GM19238 (cell line): ENCODE data around the gene FTCDNL1.

Source experiments
- DNase-seq: peaks from one replicate; pipeline ENCODE4 v3.0.0; 2011; ENCODE audit warnings: low spot score; ENCODE audit not compliant: insufficient read length

The FTCDNL1 gene

DNA sequence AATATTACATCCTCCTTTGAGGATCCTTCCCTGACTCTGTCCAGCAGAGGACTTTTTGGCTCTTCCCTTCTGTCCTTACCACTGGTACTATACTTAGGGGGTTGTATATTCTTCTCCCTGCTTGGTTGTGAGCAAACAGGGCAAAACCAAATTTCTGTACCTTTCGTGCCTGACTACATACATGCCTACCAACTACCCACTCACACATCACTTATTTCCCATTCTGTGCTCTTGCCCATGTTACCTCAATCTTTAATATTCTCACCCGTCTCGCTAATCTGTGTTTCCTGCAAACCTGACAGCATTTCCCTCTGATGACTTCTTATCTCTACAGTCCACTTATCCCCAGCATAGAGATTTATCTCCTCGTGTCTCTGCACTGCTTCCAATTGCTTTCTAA, 58.6 kb downstream of the FTCDNL1 start:
- DNase-seq, result no peak

DNA sequence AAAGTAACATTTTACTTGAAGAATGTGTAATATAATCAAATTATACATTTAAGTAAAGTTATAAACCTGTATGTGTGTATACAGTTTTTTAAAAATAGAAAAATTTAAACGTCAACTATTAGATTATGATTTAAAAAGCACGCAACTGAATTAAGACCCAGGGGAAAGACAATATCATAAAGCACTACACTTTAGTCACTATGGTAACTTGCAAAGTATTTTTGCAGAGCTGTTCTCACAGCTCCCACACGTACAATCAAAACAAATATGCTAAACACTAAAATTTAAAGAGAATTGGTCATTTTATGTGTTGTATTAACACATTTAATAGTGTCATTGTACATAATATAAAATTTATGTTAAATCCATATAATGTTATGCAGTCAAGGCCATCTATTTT, 59.7 kb downstream of the FTCDNL1 start:
- no peak for DNase-seq

DNA sequence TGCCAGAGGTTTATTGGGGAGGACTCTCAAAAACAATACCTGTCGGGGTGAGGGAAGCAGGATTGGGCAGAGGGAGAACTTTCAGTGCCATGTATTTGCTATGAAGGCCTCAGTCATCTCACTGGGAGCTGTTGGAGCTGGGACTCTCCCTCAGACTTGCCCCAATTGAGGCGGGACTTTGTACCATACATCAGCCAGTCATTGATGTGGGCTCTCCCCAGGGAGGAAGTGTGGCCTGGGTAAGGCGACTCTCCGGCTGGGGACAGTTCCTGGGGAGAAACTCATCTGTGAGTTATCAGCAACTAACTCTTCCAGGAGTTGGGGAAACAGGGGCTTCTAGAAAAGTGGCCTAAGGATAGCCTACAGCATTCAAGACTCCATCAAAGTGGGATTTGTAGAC, 66.5 kb downstream of the FTCDNL1 start:
- DNase-seq, result no peak

DNA sequence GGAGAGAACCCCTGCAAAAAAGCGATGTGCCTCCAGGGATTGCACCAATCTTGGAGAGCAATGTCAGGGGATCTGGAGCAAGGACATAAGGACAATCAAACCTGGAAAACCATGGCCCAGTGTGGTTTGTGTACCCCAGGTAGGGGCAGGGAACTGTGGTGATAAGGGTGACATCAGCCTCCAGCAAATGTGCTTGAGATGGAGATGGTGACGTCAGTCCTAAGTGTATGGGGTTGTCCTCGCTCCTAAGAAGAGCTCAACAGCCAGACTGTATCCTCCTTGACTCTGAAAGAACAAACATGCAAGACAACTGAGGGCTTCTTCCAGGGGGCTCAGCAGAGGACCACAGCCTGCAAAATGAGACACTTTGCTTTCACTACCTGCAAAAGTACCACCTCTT, 71.4 kb downstream of the FTCDNL1 start:
- DNase-seq, result no peak

DNA sequence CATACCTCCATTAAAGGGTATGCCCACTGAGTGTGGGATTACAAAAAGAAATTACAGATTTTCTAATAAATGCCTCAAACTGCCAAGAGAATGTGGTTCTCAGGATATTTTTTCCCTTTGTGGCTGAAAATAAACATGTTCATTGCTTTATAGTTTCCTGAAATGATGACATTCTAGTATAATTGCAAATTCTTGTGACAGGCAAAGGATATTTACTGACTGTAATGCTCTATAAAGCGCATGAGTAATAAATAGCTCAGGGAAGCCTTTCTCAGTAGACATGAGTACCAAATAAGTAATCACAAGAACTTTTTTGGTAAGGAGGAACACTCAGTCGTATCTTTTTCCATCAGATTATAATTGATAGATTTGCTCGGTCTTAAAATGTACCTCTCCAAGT, 72.3 kb downstream of the FTCDNL1 start:
- DNase-seq, result no peak

DNA sequence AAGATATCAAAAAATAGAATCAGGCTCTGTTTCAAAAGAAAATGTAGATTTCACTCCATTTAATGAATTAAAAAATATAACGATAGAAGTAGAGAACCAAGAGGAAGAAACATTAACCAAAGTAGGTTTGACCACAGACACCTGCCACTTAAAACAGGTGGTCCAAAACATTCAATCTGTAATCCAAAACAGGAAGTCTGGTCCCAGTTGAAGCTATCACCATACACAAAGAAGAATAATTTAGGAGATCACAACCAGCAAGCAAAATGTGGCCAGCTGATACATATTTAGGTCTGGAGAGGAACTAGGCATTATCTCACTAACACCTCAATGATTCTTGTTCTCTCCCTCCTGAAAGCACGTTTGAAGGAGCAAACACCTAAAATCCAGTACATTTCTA, 73.1 kb downstream of the FTCDNL1 start:
- DNase-seq, result no peak

DNA sequence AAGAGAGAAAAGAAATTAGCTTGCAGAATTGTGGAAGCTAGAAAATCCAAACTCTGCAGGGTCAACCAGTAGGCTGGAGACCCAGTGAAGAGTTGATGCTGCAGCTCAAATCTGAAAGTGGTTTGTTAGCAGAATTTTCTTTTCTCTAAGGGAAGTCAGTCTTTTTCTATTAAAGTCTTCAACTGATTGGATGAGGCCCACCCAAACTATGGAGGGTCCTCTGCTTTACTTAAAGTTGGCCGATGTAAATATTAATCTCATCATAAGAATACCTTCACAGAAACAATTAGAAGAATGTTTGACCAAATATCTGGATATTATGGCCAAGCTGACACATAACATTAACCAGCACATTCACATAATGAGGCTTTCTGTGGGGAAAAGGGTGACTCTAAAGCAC, 73.7 kb downstream of the FTCDNL1 start:
- no peak for DNase-seq

DNA sequence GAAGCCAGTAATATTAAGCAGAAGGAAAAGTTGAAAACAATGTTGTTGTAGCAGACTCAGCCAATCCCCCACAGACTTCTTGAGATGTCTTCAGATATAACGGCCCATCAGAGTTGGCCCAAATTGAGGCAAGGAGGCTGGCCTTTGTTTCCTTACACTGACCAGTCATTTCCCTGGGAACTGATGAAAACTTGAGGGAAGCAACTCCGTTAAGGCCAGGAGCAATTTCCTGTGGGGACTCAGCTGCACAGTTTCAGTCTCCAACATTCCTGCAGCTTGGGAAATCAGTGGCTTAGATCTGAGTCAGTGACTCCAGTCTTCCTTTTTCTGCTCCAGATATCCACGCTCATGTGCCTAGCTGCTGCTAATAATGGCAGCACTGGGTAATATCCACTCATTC, 75.7 kb downstream of the FTCDNL1 start:
- DNase-seq, result no peak

DNA sequence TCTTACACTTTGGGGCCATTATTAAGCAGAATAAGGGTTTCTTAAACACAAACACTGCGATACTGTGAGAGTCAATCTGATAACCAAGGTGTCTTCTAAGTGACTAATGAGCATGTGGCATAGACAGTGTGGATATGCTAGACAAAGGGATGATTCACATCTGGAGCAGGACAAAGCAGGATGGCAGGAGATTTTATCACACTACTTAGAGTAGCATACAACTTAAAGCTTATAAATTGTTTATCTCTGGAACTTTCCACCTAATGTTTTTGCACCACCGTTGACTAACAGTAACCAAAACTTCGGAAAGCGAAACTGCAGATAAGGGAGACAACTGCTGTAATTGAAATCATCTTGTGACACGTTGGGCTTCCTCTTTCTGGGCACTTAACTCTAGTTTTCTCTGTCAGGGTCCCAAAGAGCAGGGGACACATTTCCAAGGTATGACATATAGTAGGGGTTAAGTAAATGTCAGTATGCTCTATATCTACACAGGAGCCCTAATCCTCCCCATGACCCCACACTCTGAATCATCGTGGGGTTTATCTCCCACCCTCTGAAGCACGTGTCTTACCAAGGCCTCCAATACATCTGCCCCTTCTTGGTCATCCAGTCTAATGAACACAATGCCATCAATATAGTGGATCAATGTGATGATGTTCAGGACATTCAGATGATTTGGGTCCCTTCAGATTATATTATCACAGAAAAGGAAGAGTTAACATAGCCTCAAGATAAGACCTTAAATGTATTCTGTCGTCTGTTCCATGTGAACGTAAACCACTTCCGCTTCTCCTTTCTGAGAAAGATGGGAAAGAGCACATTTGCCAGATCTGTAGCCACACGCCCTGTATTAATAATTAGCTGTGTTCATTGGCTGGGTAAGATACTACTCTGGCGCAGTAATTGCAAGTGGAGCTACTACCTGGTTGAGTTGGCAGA, 78.7 kb downstream of the FTCDNL1 start:
- DNase-seq, result no peak

DNA sequence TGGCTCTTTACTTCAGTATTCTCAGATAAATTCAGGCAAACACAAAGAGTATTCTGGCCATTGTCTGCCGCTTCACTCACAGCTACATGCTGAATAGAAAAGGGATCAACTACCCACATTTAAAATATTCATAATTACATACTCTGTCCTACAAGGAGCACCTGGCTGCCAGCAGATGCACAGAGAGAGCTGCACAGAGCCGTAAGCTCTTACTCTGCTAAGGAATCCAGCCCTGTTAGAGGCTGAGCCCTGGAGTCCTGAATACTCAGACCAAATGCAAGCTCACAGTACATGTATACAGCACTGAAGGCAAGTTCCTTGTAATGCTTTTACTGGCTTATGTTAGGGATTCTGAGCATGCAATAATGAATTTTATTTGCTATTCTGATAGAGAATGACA, 80.3 kb downstream of the FTCDNL1 start:
- DNase-seq, result no peak

DNA sequence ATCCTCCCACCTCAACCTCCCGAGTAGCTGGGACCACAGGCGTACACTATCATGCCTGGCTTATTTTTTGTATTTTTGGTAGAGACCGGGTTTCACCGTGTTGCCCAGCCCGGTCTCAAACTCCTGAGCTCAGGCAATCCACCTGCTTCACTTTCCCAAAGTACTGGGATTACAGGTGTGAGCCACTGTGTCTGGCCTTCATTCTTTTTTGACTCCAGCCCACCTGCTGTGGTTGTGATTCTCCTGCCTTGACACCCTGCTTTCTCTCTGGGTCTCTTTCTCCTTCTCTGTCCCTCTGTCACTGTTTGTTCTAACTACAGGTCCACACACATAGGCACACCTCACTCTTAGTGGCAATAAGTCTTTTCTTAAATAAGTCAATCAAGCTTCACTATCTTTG, 85.3 kb downstream of the FTCDNL1 start:
- no peak for DNase-seq

DNA sequence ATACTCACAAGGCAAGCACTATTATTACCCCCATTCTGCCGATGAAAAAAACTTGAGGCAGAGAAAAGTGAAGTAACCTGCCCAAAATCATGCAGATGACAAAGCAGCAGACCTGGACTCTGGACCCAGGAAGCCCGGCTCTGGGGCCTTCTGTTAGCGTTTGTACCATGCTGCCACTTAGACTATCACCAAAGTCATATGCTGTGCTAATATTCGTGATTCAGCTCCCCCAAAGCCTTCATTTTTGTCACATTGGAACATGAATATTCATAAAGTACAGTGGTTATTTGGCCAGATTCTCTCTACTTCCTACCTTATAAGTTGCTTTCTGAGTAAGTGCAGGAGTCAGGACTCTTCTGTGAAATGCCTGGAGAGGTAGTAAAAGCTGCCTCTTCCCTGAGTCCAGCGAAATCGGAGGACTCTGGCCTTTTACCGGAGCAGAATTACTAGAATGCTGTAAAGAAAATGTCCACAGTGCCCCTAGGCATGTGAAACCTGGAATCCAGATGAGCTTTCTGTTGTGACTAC, 86.7 kb downstream of the FTCDNL1 start:
- no peak for DNase-seq

DNA sequence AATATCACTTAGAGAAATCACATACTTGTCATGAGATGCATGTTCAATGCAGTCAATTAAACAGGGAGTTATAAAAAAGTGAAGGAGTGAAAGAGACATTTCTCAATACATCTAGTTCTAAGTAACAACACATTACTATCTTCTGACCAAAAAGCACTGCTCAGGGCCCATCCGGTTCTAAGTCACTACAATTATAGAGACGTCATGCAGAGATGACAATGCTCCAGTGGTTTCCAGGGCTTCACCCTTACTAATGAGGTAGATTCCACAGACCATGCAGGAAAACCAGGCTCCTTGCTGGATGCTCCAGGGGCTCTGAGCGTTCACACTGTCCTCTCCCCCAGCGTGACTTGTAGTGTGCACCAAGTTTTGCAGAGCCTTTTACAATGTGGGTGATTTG, 88.0 kb downstream of the FTCDNL1 start:
- DNase-seq, result no peak

DNA sequence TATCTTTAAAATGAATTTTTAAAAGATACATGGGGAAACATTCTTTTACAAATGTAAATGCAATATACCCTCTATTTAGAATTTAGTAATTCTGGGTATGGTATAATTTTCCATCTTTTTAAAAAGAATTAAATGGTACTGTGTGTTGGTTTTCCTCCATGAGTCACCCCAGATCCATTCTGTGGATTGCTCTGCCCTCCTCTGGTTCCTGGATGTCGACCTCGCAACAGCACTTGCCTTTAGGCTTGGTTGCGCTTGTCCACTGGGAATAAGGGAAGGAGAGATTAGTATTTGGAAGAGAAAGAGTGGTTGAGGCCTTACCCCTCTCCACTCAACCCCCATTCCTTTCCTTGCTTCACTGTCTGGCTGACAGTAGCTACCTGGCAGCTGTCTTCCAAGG, 90.4 kb downstream of the FTCDNL1 start:
- DNase-seq, result no peak

DNA sequence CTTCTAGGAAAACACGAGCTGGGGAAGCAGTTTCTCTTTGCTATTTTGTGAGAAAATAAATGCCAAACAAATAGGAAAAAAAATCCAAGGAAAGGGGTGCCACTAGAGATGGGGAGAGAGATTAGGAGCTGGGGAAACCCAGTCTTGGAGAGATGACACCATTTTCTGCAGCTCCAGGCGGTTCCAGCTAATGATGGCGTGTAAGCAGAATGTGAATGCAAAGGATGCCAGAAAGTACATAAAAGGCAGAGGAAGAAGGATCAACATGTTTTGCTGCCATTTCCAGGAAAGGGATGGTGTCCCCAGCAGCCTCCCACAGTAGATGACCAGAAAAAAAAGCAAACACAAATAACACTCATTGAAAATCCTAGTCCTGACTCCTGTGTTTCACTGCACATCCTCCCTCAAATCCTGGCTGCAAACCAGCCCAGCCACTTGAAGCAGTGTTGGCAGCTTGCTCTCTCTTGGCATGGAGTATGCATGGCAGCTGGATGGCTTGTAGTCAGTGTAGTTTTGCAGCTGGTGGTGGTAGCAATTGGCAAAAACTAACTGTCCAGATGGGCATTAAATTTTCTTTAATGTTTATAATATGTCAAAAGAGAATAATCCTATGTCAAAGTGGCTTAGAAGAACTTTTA, 93.6 kb downstream of the FTCDNL1 start:
- no peak for DNase-seq

DNA sequence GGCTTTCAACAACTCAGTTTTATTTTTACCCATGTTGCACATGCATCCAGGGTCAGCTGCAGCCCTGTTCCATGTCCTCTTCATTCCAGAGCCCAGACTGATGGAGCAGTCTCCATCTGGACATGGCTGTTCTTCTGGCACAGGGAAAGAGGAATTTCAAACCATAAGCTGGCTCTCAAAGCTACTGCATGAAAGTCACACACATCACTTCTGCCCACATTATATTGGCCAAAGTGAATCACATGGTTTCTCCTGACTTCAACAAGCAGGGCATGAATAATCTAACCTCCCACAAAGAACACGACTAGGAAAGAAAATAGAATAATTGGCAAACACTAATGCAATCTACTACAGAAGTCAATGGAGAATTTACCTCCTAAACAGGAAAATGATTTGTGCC, 94.2 kb downstream of the FTCDNL1 start:
- DNase-seq, result no peak

DNA sequence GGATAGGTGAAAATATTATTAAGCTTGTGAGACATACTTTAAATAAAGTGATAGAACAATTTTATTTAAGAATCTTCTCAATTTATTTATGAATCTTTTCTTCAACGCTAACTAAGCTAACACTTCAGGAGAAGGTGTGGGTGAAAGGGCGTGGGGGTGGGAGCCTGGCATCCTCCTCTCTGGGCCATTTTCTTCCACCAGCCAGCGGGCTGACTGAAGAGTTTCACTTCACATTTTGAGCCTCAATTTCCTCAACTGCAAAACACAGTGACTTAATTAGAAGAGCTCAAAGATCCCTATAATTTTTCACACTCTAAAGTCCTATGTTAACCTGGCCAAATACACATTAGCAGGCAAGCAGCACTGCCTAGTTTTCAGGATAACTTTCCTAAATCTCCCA, 94.8 kb downstream of the FTCDNL1 start:
- DNase-seq, result no peak

DNA sequence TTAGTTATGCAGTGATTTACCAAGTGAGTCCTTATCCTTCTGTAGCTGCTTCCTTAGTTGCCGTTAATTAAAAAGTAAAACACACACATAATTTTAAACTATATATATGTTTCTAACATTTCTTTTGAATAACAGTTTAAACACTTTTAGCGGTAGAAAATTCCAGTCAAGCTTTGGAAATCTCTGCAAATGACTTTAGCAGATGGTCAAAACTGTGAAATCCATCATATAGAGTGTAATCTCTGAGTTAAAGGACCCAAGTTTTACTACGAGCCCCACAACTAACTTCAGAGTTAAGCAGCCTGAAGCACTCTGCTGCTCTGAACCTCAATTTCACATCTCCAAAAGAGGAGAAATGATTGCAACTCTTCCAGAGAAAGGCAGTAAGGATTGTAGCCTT, 96.2 kb downstream of the FTCDNL1 start:
- no peak for DNase-seq

DNA sequence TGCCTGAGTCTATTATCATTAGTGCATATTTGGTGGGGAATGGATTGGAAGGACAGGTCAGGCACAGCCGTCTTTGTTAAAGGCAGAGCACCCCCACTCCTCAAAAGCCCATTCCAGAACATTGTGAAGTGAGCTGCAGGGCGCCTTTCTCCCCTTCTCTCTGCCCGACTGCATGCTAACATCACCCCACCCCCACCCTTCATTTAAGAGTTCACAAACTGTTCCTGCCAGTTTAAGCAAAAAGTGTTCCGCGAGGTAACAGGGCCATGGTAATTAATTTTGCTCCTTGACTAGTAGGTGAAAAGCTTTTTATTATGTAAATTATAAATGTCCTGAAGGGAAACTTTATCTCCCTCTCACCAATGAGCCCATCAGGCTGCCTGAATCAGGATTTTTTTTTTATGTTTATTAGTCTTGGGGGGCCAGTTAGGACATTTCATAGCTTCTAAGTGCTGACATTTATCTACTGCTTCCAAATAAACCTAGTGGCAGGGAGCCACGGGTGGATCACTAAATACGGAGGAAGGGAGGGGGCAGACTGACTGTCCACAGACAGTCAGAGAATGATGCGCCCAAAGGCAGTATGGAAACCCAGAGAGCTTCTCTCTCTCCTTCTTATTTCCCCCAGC, 99.4 kb downstream of the FTCDNL1 start:
- no peak for DNase-seq

DNA sequence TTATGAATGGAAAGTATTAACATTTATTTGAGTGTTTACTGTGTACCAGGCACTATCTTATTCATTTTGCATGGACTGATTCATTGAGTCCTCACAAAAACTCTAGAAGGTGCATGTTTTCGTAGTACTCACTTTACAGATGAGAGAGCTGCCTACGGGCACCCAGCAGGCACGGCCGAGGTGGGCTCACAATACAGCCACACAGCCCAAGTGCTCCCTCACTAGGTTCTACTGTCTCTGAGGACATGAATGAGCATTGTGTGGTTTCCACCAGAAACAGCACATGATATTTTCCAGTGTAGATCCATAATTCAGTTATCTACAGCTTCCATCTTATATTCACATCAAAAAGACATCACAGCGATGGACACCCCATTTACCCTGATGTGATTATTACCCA, 101.4 kb downstream of the FTCDNL1 start:
- no peak for DNase-seq

DNA sequence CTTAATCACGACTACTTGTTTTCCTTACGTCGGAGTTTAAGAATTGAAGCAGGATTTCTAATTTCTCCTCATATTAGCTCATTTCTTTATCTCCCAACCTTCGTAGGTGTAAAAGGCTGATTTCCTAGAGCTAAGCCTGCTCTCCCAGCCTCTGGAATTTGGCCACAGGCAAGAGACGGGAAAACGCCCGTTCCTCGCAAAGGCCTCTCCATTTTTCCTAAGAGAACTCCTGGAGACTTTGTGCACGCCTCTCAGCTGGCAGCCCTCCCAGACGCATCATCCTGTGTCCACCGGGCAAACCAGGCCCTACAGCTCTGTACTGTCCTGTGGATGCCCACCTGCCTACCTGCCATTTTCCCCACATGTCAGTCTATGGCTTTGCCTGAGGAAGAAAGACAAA, 106.3 kb downstream of the FTCDNL1 start:
- no peak for DNase-seq

DNA sequence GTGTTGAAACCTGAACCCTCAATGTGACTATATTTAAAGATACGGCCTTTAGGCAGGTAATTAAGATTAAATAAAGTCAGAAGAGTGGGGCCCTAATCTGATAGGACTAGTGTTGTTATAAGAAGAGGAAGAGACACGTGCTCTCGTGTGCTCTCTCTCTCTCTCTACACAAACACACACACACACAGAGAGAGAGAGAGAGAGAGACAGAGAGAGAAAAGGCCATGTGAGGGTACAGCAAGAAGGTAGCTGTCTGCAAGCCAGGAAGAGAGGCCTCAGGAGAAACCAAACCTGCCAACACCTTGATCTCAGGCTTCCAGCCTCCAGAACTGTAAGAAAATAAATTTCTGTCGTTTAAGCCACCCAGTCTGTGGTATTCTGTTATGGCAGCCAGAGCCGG, 106.7 kb downstream of the FTCDNL1 start:
- DNase-seq, result no peak
